Epidermal melanocyte (primary cell): ENCODE results near the gene PDCD2L.
"Not testable (repeated sequence)": the region's sequence is repeated elsewhere in the genome, so short reads cannot be mapped to it uniquely, and the experiment has no call there.

Source experiments
- DNase-seq: peaks from one replicate; pipeline ENCODE4 v3.0.0; 2011; ENCODE audit warnings: low spot score; ENCODE audit not compliant: insufficient read length

The PDCD2L gene

DNA sequence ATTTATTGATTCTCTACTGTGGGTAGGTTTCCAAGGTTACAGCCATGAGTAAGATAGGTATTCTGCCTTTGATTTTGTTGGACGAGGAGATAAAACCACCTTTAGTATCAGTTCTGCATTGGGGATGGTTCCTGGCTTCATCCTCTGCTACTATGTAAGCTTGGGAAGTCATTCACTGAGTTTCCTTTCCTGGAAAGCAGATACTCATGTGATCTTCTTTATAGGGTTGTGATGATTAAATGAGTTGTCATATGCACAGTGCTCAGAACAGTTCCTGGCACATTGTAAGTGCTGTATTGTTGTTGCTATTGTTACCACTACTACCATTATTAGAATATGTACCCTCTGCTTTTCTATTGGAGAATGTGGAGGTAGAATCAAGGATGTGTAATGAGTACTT, 64.2 kb downstream of the PDCD2L start:
- DNase-seq = no peak

DNA sequence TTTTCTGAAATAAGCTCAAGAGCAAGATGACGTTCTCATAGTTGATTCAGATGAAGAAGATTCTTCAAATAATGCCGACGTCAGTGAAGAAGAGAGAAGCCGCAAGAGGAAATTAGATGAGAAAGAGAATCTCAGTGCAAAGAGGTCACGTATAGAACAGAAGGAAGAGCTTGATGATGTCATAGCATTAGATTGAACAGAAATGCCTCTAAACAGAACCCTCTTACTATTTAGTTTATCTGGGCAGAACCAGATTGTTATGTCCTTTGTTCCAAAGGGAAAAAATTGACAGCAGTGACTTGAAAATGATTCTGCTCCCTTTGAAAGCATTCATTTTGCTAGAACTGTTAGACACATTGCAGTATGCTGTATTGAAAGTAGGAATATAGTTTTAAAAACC, 64.8 kb downstream of the PDCD2L start:
- DNase-seq = not testable (repeated sequence)

DNA sequence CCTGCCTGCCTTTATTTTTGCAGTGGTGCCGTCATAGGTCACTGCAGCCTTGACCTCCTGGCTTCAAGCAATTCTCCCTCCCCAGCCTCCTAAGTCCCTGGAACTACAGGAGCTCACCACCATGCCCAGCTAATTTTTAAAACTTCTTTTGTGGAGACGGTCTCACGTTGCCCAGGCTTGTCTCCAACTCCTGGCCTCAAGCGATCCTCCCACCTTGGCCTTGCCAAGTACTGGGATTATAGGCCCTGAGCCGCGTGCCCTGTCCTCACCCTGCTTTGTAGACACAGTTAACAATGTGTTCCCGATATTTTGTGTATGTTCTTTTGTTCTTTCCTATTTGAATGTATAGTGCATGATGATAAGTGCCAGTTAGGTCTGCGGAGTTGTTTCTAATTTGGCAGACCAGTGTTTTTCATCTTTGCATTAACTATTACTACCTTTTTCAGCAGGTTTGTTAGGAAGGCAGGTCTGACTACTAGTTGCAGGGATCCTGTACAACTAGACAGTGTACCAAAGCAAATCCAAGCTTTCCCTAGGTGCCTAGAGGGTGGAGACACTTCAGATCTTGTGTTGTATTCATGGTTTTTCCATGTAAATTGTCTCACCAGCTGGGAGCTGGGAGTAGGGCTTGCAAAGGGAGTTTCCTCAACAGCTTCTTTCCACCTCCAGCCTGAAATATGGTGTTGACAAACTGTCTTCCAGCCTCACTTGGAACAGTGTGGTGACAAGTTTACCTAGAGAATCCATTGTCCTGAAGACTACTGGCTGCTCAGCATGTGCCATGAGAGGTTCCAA, 67.9 kb downstream of the PDCD2L start:
- no peak for DNase-seq

DNA sequence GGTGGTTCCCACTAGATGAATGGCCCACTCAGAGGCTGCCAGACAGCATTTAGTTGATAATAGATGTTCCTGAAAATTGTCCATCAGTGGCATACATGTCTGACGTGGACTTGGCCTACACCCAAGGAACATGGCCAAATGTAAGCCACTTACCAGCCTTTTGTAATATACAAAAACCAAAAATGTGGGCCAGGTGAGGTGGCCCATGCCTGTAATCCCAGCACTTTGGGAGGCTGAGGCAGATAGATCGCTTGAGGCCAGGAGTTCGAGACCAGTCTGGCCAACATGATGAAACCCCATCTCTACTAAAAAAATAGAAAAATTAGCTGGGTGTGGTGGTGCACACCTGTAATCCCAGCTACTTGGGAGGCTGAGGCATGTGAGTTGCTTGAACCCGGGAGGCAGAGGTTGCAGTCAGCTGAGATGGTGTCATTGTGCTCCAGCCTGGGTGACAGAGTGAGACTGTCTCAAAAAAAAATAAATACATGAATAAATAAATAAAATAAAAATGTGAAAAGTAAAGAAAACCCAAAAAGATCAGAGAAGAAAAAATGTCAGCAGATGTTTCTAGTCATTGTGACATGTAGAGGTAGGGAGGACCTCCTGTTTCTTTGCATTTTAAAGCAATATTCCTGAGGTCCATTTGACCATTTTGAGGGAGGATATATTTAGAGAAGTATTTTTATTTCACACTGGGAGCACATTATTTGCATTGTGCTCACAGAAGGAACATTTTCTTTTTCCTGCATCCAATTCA, 70.2 kb downstream of the PDCD2L start:
- DNase-seq = no peak

GRCh38 chr19:34475026-34475974, 71.1 kb downstream of the PDCD2L start:
- no peak for DNase-seq
